Vagina (tissue), 2 donors: ENCODE results near the gene PAQR7. TPM values are rescaled to one million over a fixed set of nuclear protein-coding genes. Genes with fewer than 3 reads are reported as not detected.
A peak's percentile ranks its signal among the peaks of the same experiment; 100 is the strongest.

Experiments used
- DNase-seq, 2 donors: peaks; one replicate each; pipeline ENCODE4 v3.0.0-alpha.2; 2017; ENCODE audit errors: extremely low spot score in 2 of 2
- H3K27ac ChIP-seq: fragments of 200-600 bp; sonication (generic); one replicate; pipeline ENCODE4 v1.5.1; 2019
- H3K27me3 ChIP-seq: fragments of 200-600 bp; sonication (generic); one replicate; pipeline ENCODE4 v1.5.1; 2019
- H3K36me3 ChIP-seq, 2 donors: fragments of 200-600 bp; sonication (generic); one replicate each; pipeline ENCODE4 v1.5.1; 2017 to 2019
- H3K4me1 ChIP-seq: fragments of 200-600 bp; sonication (generic); one replicate; pipeline ENCODE4 v1.5.1; 2019
- H3K4me3 ChIP-seq, 2 donors: fragments of 200-600 bp; sonication (generic); 1 replicate in 1 of 2; 2 replicates in 1 of 2; pipeline ENCODE4 v1.5.1; 2016 to 2019
- H3K9me3 ChIP-seq: fragments of 200-600 bp; sonication (generic); one replicate; pipeline ENCODE4 v1.5.1; 2019
- CTCF ChIP-seq, 3 experiments: fragments of 450-650 bp in 2 of 3; fragments of 200-600 bp in 1 of 3; sonication (generic) in 1 of 3; IDR thresholded peaks; one replicate each; pipeline ENCODE4 v1.5.1; 2017 to 2019; ENCODE audit warnings: antibody characterized with exemption in 3 of 3, mild to moderate bottlenecking in 2 of 3, moderate library complexity in 2 of 3
- POLR2A ChIP-seq, 2 donors: fragments of 450-650 bp; IDR thresholded peaks; one replicate each; pipeline ENCODE4 v1.6.1; 2017; ENCODE audit warnings: antibody characterized with exemption in 2 of 2, mild to moderate bottlenecking in 2 of 2, moderate library complexity in 2 of 2
- POLR2AphosphoS5 ChIP-seq, 2 donors: sonication (generic); formaldehyde crosslinking; IDR thresholded peaks; one replicate each; pipeline ENCODE4 v1.9.0; 2017; ENCODE audit warnings: antibody characterized with exemption in 2 of 2, mild to moderate bottlenecking in 2 of 2, low read depth in 1 of 2; ENCODE audit not compliant: insufficient read depth in 1 of 2
- intact Hi-C: fragments of 100-400 bp; cut with DNase I; formaldehyde crosslinking; loops from one replicate; pipeline ENCODE4 v1.15.1; 2023
- total RNA-seq: library from RNA; depleted of rRNA; stranded (reverse); fragments of >200 nt; gene quantifications from one replicate; pipeline ENCODE4 v1.2.3, GENCODE V29; 2016

PAQR7 gene
- total RNA-seq, 1 donor from 2014 or later: 7.1 TPM

DNA sequence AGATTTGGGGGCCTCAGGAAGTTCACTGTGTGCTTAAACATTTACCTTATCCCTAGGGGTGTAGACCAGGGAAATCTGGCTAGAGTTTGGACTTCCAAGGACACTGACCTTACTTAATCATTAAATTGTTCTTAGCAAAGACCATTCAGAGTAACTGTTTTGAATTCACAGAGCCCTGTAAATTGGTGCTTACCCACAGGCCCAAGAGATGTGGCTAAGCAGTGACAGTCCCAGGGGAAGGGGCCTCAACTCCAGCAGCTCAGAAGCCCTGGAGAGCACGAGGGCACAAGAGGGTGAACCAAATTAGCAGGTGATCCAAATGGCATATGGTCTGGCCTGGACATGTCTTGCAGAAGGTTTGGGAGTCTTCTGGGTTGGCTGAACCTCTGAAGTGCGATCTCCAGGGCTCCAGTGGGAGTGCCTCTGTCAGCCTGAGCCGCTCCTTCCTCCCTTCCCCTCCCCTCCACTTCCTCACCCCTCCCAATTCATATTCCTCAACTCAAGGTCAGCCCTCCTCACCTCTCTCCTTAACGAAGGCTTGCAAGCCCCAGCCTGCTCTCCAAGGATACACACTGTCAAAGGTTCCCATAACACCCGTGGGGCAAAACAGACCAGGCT, 4.3 kb downstream of the PAQR7 start:
- intact Hi-C loops: no loop called here
- no peaks in the 10 kb centered on the region for H3K36me3 ChIP-seq
- H3K9me3 ChIP-seq: no peaks in the 10 kb centered on the region
- no peak overlapping the region for H3K4me3 ChIP-seq
- no peak for DNase-seq
- H3K4me1 ChIP-seq: peaks cover 56% of the 10 kb centered on the region
- H3K27me3 ChIP-seq: no peaks in the 10 kb centered on the region
- no peak overlapping the region for H3K27ac ChIP-seq
- no peak for TF ChIP-seq POLR2AphosphoS5 (IDR thresholded peaks at IDR 0.05; ENCODE audit: insufficient read depth in 1 of 2, low read depth in 1 of 2)
- no peak for TF ChIP-seq POLR2A (IDR thresholded peaks at IDR 0.05)
- no peak for TF ChIP-seq CTCF (IDR thresholded peaks at IDR 0.05)

DNA sequence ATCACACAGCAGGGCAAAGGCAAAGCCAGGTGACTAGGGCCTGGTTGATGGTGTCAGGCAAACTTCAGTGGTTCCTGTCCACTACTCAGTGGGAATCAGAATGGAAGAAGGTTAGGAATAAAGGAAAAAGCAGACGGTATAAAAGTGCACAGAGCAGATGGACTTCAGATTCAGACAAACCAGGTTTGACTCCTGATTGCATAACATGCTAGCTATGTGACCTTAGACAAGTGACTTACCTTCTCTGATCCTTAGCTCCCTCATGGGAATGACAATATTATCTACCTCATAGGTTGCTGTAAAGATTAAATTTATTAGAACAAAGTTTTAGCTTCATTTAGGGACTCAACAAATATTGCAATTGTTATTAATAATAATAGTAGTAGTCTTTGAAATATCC, 4.9 kb downstream of the PAQR7 start:
- H3K27me3 ChIP-seq: no peaks in the 10 kb centered on the region
- TF ChIP-seq POLR2AphosphoS5 (IDR thresholded peaks at IDR 0.05; ENCODE audit: insufficient read depth in 1 of 2, low read depth in 1 of 2) (no peak), CTCF (IDR thresholded peaks at IDR 0.05) (no peak), POLR2A (IDR thresholded peaks at IDR 0.05) (no peak)

GRCh38 chr1:25869909-25870606, 5.5 kb downstream of the PAQR7 start:
- intact Hi-C loops: no loop called here
- Histone ChIP-seq H3K9me3 (no peaks in the 10 kb centered on the region), H3K4me3 (no peak overlapping the region), H3K27me3 (no peaks in the 10 kb centered on the region), H3K27ac (no peak overlapping the region), H3K36me3 (no peaks in the 10 kb centered on the region), H3K4me1 (peaks cover 49% of the 10 kb centered on the region)
- no peak for DNase-seq
- TF ChIP-seq POLR2AphosphoS5 (IDR thresholded peaks at IDR 0.05; ENCODE audit: insufficient read depth in 1 of 2, low read depth in 1 of 2): no peak
- no peak for TF ChIP-seq POLR2A (IDR thresholded peaks at IDR 0.05)

More for the DNA sequence above, 4.9 kb downstream of the PAQR7 start:
- Histone ChIP-seq H3K27ac (no peak overlapping the region), H3K4me3 (no peak overlapping the region), H3K36me3 (no peaks in the 10 kb centered on the region), H3K4me1 (peaks cover 50% of the 10 kb centered on the region), H3K9me3 (no peaks in the 10 kb centered on the region)
- DNase-seq: no peak
- intact Hi-C loops: no loop called here

DNA sequence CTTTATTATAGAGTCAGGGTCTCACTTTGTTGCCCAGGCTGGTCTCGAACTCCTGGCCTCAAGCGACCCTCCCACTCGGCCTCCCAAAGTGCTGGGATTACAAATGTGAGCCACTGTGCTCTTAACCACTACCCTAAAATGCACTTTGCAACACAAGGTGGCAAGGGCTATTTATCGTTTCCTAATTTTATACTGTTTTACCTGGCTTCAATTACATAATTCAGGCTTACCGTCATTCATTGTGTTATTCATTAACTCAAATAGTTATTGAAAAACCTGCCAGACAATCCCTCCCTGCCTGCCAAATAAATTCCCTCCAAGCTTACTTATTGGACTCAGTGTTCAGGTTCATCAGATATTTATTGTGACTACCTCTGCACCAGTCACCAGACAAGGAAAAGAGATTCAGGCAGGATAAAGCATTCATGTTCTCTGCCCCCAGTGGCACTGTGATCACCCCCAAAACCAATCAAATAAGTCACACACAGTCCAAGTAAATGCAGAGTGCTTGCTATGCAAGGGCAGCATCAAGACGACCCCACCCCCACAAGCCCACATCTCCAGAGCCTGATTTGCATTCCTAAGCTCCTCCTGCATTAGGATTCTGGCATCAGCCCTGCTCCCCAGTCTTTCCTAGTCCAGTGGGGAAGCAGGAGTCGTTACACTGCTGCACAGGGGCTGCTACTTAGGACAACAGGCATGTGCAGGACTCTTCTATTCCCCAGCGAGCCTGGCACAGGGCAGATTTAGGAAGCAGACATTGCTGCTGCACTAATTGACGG, 8.1 kb downstream of the PAQR7 start:
- no peaks in the 10 kb centered on the region for H3K9me3 ChIP-seq
- no peaks in the 10 kb centered on the region for H3K27me3 ChIP-seq
- no peak overlapping the region for H3K27ac ChIP-seq
- intact Hi-C loops: no loop called here
- TF ChIP-seq CTCF (IDR thresholded peaks at IDR 0.05) (no peak), POLR2AphosphoS5 (IDR thresholded peaks at IDR 0.05; ENCODE audit: insufficient read depth in 1 of 2, low read depth in 1 of 2) (peak in 1 of 2 donors; percentile 16), POLR2A (IDR thresholded peaks at IDR 0.05) (no peak)
- no peak for DNase-seq
- peaks cover 0 to 4% of the 10 kb centered on the region in 2 donors for H3K36me3 ChIP-seq
- H3K4me3 ChIP-seq: no peak overlapping the region
- peaks cover 22% of the 10 kb centered on the region for H3K4me1 ChIP-seq

- Histone ChIP-seq H3K36me3 (peaks cover 0 to 4% of the 10 kb centered on the region in 2 donors), H3K4me1 (peaks cover 11% of the 10 kb centered on the region), H3K27me3 (no peaks in the 10 kb centered on the region), H3K4me3 (no peak overlapping the region), H3K27ac (no peak overlapping the region), H3K9me3 (no peaks in the 10 kb centered on the region)
- DNase-seq: no peak
- intact Hi-C loops: no loop called here
- TF ChIP-seq CTCF (IDR thresholded peaks at IDR 0.05): no peak
- no peak for TF ChIP-seq POLR2AphosphoS5 (IDR thresholded peaks at IDR 0.05; ENCODE audit: insufficient read depth in 1 of 2, low read depth in 1 of 2)
- TF ChIP-seq POLR2A (IDR thresholded peaks at IDR 0.05): no peak
Measured at GRCh38 chr1:25866288-25866687, 9.2 kb downstream of the PAQR7 start.
